H1 (cell line): ENCODE measurements around the gene RGS16. TPM values are rescaled to one million over a fixed set of nuclear protein-coding genes. Genes with fewer than 3 reads are reported as not detected.

ENCODE experiments used
- CTCF ChIA-PET: fragments of 300-600 bp; sonication (Branson Sonifier 250); formaldehyde crosslinking; loops from one replicate; lab custom pipeline; 2021; ENCODE audit not compliant: partially characterized antibody; lab: Charles Lee
- POLR2A ChIA-PET: fragments of 300-600 bp; sonication (Branson Sonifier 250); formaldehyde crosslinking; loops from one replicate; lab custom pipeline; 2021; ENCODE audit warnings: inconsistent platforms; ENCODE audit not compliant: partially characterized antibody; lab: Charles Lee
- DNase-seq, 2 experiments: peaks; one replicate each; pipeline versions ENCODE4 v3.0.0 to v3.0.0-alpha.2; 2010 to 2022; ENCODE audit warnings: low spot score in 2 of 2, low read depth in 1 of 2, mixed read lengths in 1 of 2
- FAIRE-seq: peaks from 2 replicates; lab custom pipeline; 2011; peaks lifted over from hg19 to GRCh38; lab: Jason Lieb, UNC
- H2AFZ ChIP-seq: 2 replicates; pipeline ENCODE4 v1.8.1; 2012; ENCODE audit warnings: low read length, inconsistent platforms
- H2AK5ac ChIP-seq: 2 replicates; pipeline ENCODE4 v1.6.1; 2013; ENCODE audit warnings: low read depth, low read length
- H2BK120ac ChIP-seq: replicated peaks from 2 replicates; pipeline ENCODE3; 2013; ENCODE audit warnings: low read depth, low read length, inconsistent platforms
- H2BK12ac ChIP-seq: 2 replicates; pipeline ENCODE4 v1.6.1; 2013; ENCODE audit warnings: low read depth, low read length
- H2BK15ac ChIP-seq: 2 replicates; pipeline ENCODE4 v1.6.1; 2013; ENCODE audit warnings: low read length
- H2BK20ac ChIP-seq: 2 replicates; pipeline ENCODE4 v1.6.1; 2013; ENCODE audit warnings: low read length
- H2BK5ac ChIP-seq: 2 replicates; pipeline ENCODE4 v1.6.1; 2013; ENCODE audit warnings: low read depth, low read length
- H3K14ac ChIP-seq: 2 replicates; pipeline ENCODE4 v1.6.1; 2013; ENCODE audit warnings: inconsistent platforms; ENCODE audit not compliant: insufficient read length
- H3K18ac ChIP-seq: 2 replicates; pipeline ENCODE4 v1.6.1; 2013; ENCODE audit warnings: low read length; ENCODE audit errors: extremely low read depth
- H3K23ac ChIP-seq: 2 replicates; pipeline ENCODE4 v1.6.1; 2013; ENCODE audit warnings: inconsistent platforms; ENCODE audit not compliant: insufficient read length
- H3K23me2 ChIP-seq: 2 replicates; pipeline ENCODE4 v1.6.1; 2013; ENCODE audit warnings: low read depth, low read length
- H3K27ac ChIP-seq: 2 replicates; pipeline ENCODE4 v1.6.1; 2011; ENCODE audit warnings: low read depth, low read length, inconsistent platforms
- H3K27me3 ChIP-seq, 4 experiments: replicated peaks in 1 of 4; 1 replicate in 1 of 4; 2 replicates in 3 of 4; pipeline versions ENCODE4 v1.6.1 to v1.8.1; 2011 to 2013; ENCODE audit warnings: low read length in 3 of 4, mild to moderate bottlenecking in 3 of 4, inconsistent platforms in 2 of 4, mixed read lengths in 2 of 4, moderate library complexity in 1 of 4; ENCODE audit not compliant: control insufficient read depth in 3 of 4, insufficient read depth in 3 of 4; ENCODE audit errors: extremely low read depth in 1 of 4
- H3K36me3 ChIP-seq, 4 experiments: 2 replicates each; pipeline versions ENCODE4 v1.6.1 to v1.8.1; 2011 to 2013; ENCODE audit warnings: mild to moderate bottlenecking in 4 of 4, low read length in 3 of 4, moderate library complexity in 2 of 4, control low read depth in 1 of 4, inconsistent platforms in 1 of 4; ENCODE audit not compliant: insufficient read depth in 4 of 4, control insufficient read depth in 2 of 4
- H3K4ac ChIP-seq: replicated peaks from 2 replicates; pipeline ENCODE3; 2013; ENCODE audit warnings: low read length, low read depth, mixed read lengths, inconsistent platforms; ENCODE audit not compliant: insufficient read length
- H3K4me1 ChIP-seq, 4 experiments: replicated peaks in 1 of 4; 1 replicate in 1 of 4; 2 replicates in 3 of 4; pipeline versions ENCODE4 v1.6.1 to v1.8.1; 2011 to 2013; ENCODE audit warnings: low read length in 3 of 4, inconsistent platforms in 2 of 4, mixed read lengths in 1 of 4; ENCODE audit not compliant: insufficient read depth in 4 of 4, control insufficient read depth in 3 of 4
- H3K4me2 ChIP-seq, 2 experiments: 2 replicates each; pipeline versions ENCODE4 v1.6.1 to v1.8.1; 2011 to 2013; ENCODE audit warnings: low read depth in 2 of 2, low read length in 2 of 2, control low read depth in 1 of 2, inconsistent platforms in 1 of 2, mild to moderate bottlenecking in 1 of 2; ENCODE audit not compliant: insufficient read depth in 1 of 2
- H3K4me3 ChIP-seq, 4 experiments: fragments of 200-600, 300-600 bp in 1 of 4; sonication (generic), shearing (Covaris generic), sonication (Bioruptor Twin) in 1 of 4; 2 replicates each; pipeline versions ENCODE4 v1.5.1 to v1.8.1; 2011 to 2016; ENCODE audit warnings: low read length in 4 of 4, low read depth in 3 of 4, control low read depth in 2 of 4, inconsistent platforms in 2 of 4, mild to moderate bottlenecking in 2 of 4, mixed read lengths in 1 of 4, moderate library complexity in 1 of 4; ENCODE audit not compliant: insufficient read depth in 2 of 4; ENCODE audit errors: extremely low read depth in 1 of 4
- H3K56ac ChIP-seq: replicated peaks from 2 replicates; pipeline ENCODE3; 2013; ENCODE audit warnings: low read depth, mild to moderate bottlenecking, mixed read lengths, low read length, inconsistent platforms; ENCODE audit not compliant: insufficient read length
- H3K79me1 ChIP-seq: 2 replicates; pipeline ENCODE4 v1.6.1; 2013; ENCODE audit warnings: low read depth, low read length, control low read depth
- H3K79me2 ChIP-seq, 2 experiments: 2 replicates each; pipeline versions ENCODE4 v1.6.1 to v1.8.1; 2012 to 2013; ENCODE audit warnings: low read length in 2 of 2, mild to moderate bottlenecking in 2 of 2, inconsistent platforms in 1 of 2; ENCODE audit not compliant: insufficient read depth in 2 of 2, control insufficient read depth in 1 of 2
- H3K9ac ChIP-seq, 4 experiments: replicated peaks in 1 of 4; 1 replicate in 1 of 4; 2 replicates in 3 of 4; pipeline versions ENCODE4 v1.6.1 to v1.8.1; 2011 to 2013; ENCODE audit warnings: low read depth in 3 of 4, low read length in 3 of 4, control low read depth in 2 of 4, mild to moderate bottlenecking in 2 of 4, moderate library complexity in 2 of 4, inconsistent platforms in 1 of 4; ENCODE audit errors: extremely low read depth in 1 of 4
- H3K9me3 ChIP-seq, 2 experiments: 2 replicates each; pipeline versions ENCODE4 v1.6.1 to v1.8.1; 2012 to 2013; ENCODE audit warnings: mild to moderate bottlenecking in 2 of 2, moderate library complexity in 2 of 2, control low read depth in 1 of 2, inconsistent platforms in 1 of 2, low read depth in 1 of 2, low read length in 1 of 2, mixed read lengths in 1 of 2; ENCODE audit not compliant: insufficient read depth in 2 of 2
- H4K20me1 ChIP-seq, 2 experiments: replicated peaks in 1 of 2; 2 replicates each; pipeline versions ENCODE3 to v1.8.1; 2011 to 2013; ENCODE audit warnings: inconsistent platforms in 2 of 2, low read length in 2 of 2, mild to moderate bottlenecking in 1 of 2; ENCODE audit not compliant: insufficient read depth in 2 of 2, control insufficient read depth in 1 of 2
- H4K5ac ChIP-seq: 2 replicates; pipeline ENCODE4 v1.6.1; 2013; ENCODE audit warnings: low read length, low read depth, mixed read lengths, inconsistent platforms; ENCODE audit not compliant: insufficient read length
- H4K8ac ChIP-seq: 2 replicates; pipeline ENCODE4 v1.8.0; 2013; ENCODE audit warnings: mild to moderate bottlenecking, moderate library complexity, low read length, inconsistent platforms; ENCODE audit not compliant: insufficient read depth; ENCODE audit errors: extremely low read depth
- H4K91ac ChIP-seq: replicated peaks from 2 replicates; pipeline ENCODE3; 2013; ENCODE audit warnings: low read length, mixed read lengths, inconsistent platforms; ENCODE audit not compliant: insufficient read length
- ATF2 ChIP-seq: IDR thresholded peaks from 2 replicates; pipeline ENCODE4 v1.6.1; 2012; ENCODE audit warnings: low read length, inconsistent platforms
- WGBS, 2 experiments: shearing (Covaris generic) in 1 of 2; methylation state at CpG; one replicate each; pipeline versions ENCODE4 v1.1.6 to v1.1.7; 2013 to 2015; ENCODE audit warnings: low lambda C conversion rate in 2 of 2, mixed read lengths in 2 of 2, inconsistent platforms in 1 of 2, low coverage in 1 of 2, missing lambda C conversion rate in 1 of 2; ENCODE audit not compliant: insufficient replicate concordance in 2 of 2, insufficient coverage in 1 of 2, insufficient read length in 1 of 2; ENCODE audit errors: extremely low coverage in 1 of 2, missing lambda C conversion rate in 1 of 2; 5-methylcytosine and 5-hydroxymethylcytosine counted together
- polyA plus RNA-seq, 7 experiments: library from polyadenylated mRNA; depleted of rRNA in 3 of 7; stranded (reverse) in 5 of 7; unstranded in 2 of 7; fragments of >200 nt in 5 of 7; fragments of 200-250 nt in 2 of 7; gene quantifications; 1 replicate in 5 of 7; 2 replicates in 1 of 7; 4 replicates in 1 of 7; pipeline versions ENCODE4 v1.2.1 to v1.2.3, GENCODE V29; 2011 to 2013; ENCODE audit warnings: missing spikeins in 2 of 7, mixed read lengths in 2 of 7
- total RNA-seq: library from RNA; stranded (reverse); fragmentation: NEBNext Ultra II Directional; extraction: Animal tissue kit (Norgen Biotek cat#: 25700); gene quantifications from 2 replicates; pipeline ENCODE4 v1.2.1, GENCODE V29; 2021

Gene RGS16
- total and polyA plus RNA-seq, 2 of the 8 experiments (the other 6 are each of a cell fraction or from before 2014, with no cell fraction given): 5.7 to 9.8 TPM

DNA sequence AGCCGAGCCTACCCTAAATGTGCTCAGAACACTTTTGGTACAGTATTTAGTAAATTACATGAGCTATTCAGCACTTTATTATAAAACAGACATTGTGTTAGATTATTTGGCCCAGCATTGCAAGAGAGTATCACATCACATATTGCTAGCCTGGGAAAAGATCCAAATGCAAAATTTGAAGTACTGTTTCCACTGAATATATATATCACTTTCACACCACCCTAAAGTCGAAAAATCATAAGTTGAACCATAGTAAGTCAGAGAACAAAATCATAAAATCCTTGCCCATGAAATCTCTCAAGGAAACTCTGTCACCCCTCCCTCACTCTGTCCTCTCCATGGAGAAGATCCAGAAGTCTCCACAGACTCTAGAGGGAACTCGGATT is 47.1 kb upstream of the RGS16 start:
- H3K4me3 ChIP-seq: no peak overlapping the region
- H3K14ac ChIP-seq: no peak overlapping the region
- no peak overlapping the region for H3K4ac ChIP-seq
- POLR2A ChIA-PET: no interaction called here
- H3K18ac ChIP-seq: no peak overlapping the region
- CTCF ChIA-PET: interaction anchor here (0.9 kb wide), 1 partner anchor 61 kb away, joined by 3 read pairs; no protein-coding TSS in a partner anchor
- H3K9ac ChIP-seq: no peak overlapping the region
- H4K91ac ChIP-seq: no peak overlapping the region
- H3K4me1 ChIP-seq: no peaks in the 10 kb centered on the region
- H2BK15ac ChIP-seq: no peak overlapping the region
- no peak overlapping the region for H2BK20ac ChIP-seq
- H3K27ac ChIP-seq: no peak overlapping the region
- H3K36me3 ChIP-seq: no peaks in the 10 kb centered on the region
- WGBS, 2 experiments: 84% methylated on average over 3 of the region's 3 CpGs; no CpG with 5 or more reads in 1 of the 2 experiments
- no peak overlapping the region for H4K8ac ChIP-seq
- DNase-seq (no peak), FAIRE-seq (no peak)
- H2AFZ ChIP-seq: 0 out of 2 replicates have a peak overlapping the region, but pooled peaks have one; percentile 28
- no peak overlapping the region for H3K4me2 ChIP-seq
- no peaks in the 10 kb centered on the region for H4K20me1 ChIP-seq
- no peak overlapping the region for H3K56ac ChIP-seq
- TF ChIP-seq ATF2: no peak
- no peak overlapping the region for H2AK5ac ChIP-seq
- no peaks in the 10 kb centered on the region for H3K79me1 ChIP-seq
- H3K27me3 ChIP-seq: no peaks in the 10 kb centered on the region; a peak in 1 of 7 replicates
- no peak overlapping the region for H2BK5ac ChIP-seq
- no peak overlapping the region for H4K5ac ChIP-seq
- H2BK12ac ChIP-seq: no peak overlapping the region
- no peaks in the 10 kb centered on the region for H3K79me2 ChIP-seq
- no peaks in the 10 kb centered on the region for H3K9me3 ChIP-seq
- no peaks in the 10 kb centered on the region for H3K23me2 ChIP-seq
- H3K23ac ChIP-seq: no peak overlapping the region
- H2BK120ac ChIP-seq: no peak overlapping the region
